Measurements from ENCODE around the gene OBP2A. TPM values are rescaled to one million over a fixed set of nuclear protein-coding genes. Genes with fewer than 3 reads are reported as not detected.
A peak's percentile ranks its signal among the peaks of the same experiment; 100 is the strongest.

OBP2A gene
- total RNA-seq, 1 experiment from 2014 or later, result not detected

DNA sequence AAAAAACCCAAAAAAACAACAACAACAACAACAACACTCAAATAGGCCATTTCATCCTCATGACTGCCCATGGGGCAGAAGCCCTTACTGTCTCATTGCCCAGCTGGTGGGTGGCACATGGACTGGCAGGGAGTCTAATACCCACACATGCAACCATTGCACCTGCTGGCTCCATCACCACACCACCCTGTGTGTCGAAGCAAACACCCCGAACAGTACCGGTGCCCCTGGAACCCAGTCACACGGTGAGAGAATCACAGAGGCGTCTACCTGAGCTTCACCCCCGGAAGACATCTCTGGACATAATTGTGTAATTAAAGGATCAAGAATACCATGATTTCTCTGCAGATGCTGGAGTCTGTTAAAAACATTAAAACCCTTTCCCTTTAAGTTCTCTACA, 22.1 kb downstream of the OBP2A start:
- ATAC-seq, result no peak

DNA sequence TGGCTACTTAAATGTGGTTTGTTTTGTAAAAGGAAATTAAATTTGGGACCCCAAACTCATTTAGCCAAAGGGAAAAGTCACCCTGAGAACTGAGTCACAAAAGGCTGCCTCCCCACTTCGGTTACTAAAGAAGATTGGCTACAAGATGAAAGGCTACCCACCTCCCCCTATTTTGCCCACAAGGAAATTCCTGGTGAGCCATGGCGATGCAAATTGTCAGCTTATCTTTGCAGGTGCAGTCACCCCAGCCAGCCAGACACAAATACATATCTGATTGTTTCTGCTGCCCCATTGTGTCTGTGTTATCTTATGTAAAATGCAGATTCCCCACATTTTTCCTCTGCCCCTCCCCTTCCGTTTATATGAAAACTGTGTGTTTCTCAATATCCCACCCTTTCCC, 24.5 kb downstream of the OBP2A start:
- no peaks in the 10 kb centered on the region for H3K27me3 Mint-ChIP-seq (ENCODE audit: low read depth)
- DNase-seq (ENCODE audit: low spot score), result no peak
- H3K27ac Mint-ChIP-seq, result no peak overlapping the region

More for the DNA sequence above, 22.1 kb downstream of the OBP2A start:
- DNase-seq (ENCODE audit: low spot score), result no peak
- ChIA-PET CTCF (no interaction called here), POLR2A (no interaction called here)
- Mint-ChIP-seq H3K4me1 (peaks cover 9% of the 10 kb centered on the region), H3K36me3 (peaks cover 12% of the 10 kb centered on the region), H3K4me3 (no peak overlapping the region), H3K27me3 (ENCODE audit: low read depth) (no peaks in the 10 kb centered on the region), H3K9me3 (peaks cover 15% of the 10 kb centered on the region), H3K27ac (0 out of 2 replicates have a peak overlapping the region, but pooled peaks have one; percentile 29)
- TF ChIP-seq, protein P1, sequence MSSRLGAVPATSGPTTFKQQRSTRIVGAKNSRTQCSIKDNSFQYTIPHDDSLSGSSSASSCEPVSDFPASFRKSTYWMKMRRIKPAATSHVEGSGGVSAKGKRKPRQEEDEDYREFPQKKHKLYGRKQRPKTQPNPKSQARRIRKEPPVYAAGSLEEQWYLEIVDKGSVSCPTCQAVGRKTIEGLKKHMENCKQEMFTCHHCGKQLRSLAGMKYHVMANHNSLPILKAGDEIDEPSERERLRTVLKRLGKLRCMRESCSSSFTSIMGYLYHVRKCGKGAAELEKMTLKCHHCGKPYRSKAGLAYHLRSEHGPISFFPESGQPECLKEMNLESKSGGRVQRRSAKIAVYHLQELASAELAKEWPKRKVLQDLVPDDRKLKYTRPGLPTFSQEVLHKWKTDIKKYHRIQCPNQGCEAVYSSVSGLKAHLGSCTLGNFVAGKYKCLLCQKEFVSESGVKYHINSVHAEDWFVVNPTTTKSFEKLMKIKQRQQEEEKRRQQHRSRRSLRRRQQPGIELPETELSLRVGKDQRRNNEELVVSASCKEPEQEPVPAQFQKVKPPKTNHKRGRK (CRISPR knock-in tag; IDR thresholded peaks at IDR 0.05; ENCODE audit: borderline replicate concordance), result no peak
- TF ChIP-seq FOXJ3 (CRISPR knock-in tag; IDR thresholded peaks at IDR 0.05; ENCODE audit: borderline replicate concordance) (no peak), ATF1 (CRISPR knock-in tag; IDR thresholded peaks at IDR 0.05) (no peak), CREB1 (CRISPR knock-in tag; IDR thresholded peaks at IDR 0.05) (no peak), NR1H2 (CRISPR knock-in tag; IDR thresholded peaks at IDR 0.05) (no peak)
- TF ChIP-seq, protein P2, sequence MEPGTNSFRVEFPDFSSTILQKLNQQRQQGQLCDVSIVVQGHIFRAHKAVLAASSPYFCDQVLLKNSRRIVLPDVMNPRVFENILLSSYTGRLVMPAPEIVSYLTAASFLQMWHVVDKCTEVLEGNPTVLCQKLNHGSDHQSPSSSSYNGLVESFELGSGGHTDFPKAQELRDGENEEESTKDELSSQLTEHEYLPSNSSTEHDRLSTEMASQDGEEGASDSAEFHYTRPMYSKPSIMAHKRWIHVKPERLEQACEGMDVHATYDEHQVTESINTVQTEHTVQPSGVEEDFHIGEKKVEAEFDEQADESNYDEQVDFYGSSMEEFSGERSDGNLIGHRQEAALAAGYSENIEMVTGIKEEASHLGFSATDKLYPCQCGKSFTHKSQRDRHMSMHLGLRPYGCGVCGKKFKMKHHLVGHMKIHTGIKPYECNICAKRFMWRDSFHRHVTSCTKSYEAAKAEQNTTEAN (CRISPR knock-in tag; IDR thresholded peaks at IDR 0.05), result no peak

DNA sequence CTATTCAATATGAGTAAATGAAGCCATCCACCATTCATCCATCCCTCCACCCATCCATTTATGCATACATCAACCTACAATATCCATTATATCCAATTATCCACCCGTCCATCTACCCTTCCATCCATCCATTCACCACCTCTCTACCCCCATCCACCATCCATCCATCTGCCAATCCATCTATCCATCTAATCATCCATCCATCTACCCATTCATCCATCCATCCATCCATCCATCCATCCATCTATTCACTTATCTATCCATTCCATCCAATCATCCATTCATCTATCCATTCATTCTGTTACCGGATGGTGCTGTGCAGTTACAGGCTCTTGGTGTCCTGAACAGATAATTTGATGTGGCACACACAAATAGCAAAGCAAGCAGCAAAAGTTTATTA, 26.3 kb downstream of the OBP2A start:
- no peak for ATAC-seq
- Mint-ChIP-seq H3K4me1 (peaks cover 9% of the 10 kb centered on the region), H3K27me3 (ENCODE audit: low read depth) (no peaks in the 10 kb centered on the region), H3K4me3 (no peak overlapping the region), H3K27ac (no peak overlapping the region), H3K36me3 (peaks cover 12% of the 10 kb centered on the region), H3K9me3 (peaks cover 15% of the 10 kb centered on the region)
- DNase-seq (ENCODE audit: low spot score), result no peak
- ChIA-PET POLR2A (no interaction called here), CTCF (no interaction called here)
- TF ChIP-seq, protein P2 (CRISPR knock-in tag; IDR thresholded peaks at IDR 0.05), result no peak
- TF ChIP-seq NFYB (CRISPR knock-in tag; conservative IDR thresholded peaks at IDR 0.05; ENCODE audit: low read depth) (no peak), ZNF416 (CRISPR knock-in tag; IDR thresholded peaks at IDR 0.05) (no peak), NFE2L1 (CRISPR knock-in tag; IDR thresholded peaks at IDR 0.05) (no peak), ZNF263 (CRISPR knock-in tag; IDR thresholded peaks at IDR 0.05; ENCODE audit: low read depth) (no peak)
- TF ChIP-seq, protein P3, sequence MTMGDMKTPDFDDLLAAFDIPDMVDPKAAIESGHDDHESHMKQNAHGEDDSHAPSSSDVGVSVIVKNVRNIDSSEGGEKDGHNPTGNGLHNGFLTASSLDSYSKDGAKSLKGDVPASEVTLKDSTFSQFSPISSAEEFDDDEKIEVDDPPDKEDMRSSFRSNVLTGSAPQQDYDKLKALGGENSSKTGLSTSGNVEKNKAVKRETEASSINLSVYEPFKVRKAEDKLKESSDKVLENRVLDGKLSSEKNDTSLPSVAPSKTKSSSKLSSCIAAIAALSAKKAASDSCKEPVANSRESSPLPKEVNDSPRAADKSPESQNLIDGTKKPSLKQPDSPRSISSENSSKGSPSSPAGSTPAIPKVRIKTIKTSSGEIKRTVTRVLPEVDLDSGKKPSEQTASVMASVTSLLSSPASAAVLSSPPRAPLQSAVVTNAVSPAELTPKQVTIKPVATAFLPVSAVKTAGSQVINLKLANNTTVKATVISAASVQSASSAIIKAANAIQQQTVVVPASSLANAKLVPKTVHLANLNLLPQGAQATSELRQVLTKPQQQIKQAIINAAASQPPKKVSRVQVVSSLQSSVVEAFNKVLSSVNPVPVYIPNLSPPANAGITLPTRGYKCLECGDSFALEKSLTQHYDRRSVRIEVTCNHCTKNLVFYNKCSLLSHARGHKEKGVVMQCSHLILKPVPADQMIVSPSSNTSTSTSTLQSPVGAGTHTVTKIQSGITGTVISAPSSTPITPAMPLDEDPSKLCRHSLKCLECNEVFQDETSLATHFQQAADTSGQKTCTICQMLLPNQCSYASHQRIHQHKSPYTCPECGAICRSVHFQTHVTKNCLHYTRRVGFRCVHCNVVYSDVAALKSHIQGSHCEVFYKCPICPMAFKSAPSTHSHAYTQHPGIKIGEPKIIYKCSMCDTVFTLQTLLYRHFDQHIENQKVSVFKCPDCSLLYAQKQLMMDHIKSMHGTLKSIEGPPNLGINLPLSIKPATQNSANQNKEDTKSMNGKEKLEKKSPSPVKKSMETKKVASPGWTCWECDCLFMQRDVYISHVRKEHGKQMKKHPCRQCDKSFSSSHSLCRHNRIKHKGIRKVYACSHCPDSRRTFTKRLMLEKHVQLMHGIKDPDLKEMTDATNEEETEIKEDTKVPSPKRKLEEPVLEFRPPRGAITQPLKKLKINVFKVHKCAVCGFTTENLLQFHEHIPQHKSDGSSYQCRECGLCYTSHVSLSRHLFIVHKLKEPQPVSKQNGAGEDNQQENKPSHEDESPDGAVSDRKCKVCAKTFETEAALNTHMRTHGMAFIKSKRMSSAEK (CRISPR knock-in tag; IDR thresholded peaks at IDR 0.05; ENCODE audit: borderline replicate concordance), result no peak
- TF ChIP-seq, protein P4, sequence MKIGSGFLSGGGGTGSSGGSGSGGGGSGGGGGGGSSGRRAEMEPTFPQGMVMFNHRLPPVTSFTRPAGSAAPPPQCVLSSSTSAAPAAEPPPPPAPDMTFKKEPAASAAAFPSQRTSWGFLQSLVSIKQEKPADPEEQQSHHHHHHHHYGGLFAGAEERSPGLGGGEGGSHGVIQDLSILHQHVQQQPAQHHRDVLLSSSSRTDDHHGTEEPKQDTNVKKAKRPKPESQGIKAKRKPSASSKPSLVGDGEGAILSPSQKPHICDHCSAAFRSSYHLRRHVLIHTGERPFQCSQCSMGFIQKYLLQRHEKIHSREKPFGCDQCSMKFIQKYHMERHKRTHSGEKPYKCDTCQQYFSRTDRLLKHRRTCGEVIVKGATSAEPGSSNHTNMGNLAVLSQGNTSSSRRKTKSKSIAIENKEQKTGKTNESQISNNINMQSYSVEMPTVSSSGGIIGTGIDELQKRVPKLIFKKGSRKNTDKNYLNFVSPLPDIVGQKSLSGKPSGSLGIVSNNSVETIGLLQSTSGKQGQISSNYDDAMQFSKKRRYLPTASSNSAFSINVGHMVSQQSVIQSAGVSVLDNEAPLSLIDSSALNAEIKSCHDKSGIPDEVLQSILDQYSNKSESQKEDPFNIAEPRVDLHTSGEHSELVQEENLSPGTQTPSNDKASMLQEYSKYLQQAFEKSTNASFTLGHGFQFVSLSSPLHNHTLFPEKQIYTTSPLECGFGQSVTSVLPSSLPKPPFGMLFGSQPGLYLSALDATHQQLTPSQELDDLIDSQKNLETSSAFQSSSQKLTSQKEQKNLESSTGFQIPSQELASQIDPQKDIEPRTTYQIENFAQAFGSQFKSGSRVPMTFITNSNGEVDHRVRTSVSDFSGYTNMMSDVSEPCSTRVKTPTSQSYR (CRISPR knock-in tag; IDR thresholded peaks at IDR 0.05), result no peak
- TF ChIP-seq, protein P5, sequence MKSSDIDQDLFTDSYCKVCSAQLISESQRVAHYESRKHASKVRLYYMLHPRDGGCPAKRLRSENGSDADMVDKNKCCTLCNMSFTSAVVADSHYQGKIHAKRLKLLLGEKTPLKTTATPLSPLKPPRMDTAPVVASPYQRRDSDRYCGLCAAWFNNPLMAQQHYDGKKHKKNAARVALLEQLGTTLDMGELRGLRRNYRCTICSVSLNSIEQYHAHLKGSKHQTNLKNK (CRISPR knock-in tag; IDR thresholded peaks at IDR 0.05), result no peak

More for the DNA sequence above, 24.5 kb downstream of the OBP2A start:
- ChIA-PET POLR2A (no interaction called here), CTCF (interaction anchor here (1.6 kb wide), 1 partner anchor 44 kb away, joined by 4 read pairs; no protein-coding TSS in a partner anchor)
- H3K36me3 Mint-ChIP-seq, result peaks cover 12% of the 10 kb centered on the region
- no peak overlapping the region for H3K4me3 Mint-ChIP-seq
- ATAC-seq, result no peak
- TF ChIP-seq, protein P6, sequence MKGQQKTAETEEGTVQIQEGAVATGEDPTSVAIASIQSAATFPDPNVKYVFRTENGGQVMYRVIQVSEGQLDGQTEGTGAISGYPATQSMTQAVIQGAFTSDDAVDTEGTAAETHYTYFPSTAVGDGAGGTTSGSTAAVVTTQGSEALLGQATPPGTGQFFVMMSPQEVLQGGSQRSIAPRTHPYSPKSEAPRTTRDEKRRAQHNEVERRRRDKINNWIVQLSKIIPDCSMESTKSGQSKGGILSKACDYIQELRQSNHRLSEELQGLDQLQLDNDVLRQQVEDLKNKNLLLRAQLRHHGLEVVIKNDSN (CRISPR knock-in tag; IDR thresholded peaks at IDR 0.05), result no peak
- no peak for TF ChIP-seq SP1 (CRISPR knock-in tag; conservative IDR thresholded peaks at IDR 0.05)
- TF ChIP-seq, protein P7, sequence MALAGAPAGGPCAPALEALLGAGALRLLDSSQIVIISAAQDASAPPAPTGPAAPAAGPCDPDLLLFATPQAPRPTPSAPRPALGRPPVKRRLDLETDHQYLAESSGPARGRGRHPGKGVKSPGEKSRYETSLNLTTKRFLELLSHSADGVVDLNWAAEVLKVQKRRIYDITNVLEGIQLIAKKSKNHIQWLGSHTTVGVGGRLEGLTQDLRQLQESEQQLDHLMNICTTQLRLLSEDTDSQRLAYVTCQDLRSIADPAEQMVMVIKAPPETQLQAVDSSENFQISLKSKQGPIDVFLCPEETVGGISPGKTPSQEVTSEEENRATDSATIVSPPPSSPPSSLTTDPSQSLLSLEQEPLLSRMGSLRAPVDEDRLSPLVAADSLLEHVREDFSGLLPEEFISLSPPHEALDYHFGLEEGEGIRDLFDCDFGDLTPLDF (CRISPR knock-in tag; IDR thresholded peaks at IDR 0.05), result no peak
- H3K4me1 Mint-ChIP-seq, result peaks cover 9% of the 10 kb centered on the region
- peaks cover 15% of the 10 kb centered on the region for H3K9me3 Mint-ChIP-seq

All from WTC11 (cell line).